GM12892 (cell line): ENCODE results near the gene PLA2G4C. TPM values are rescaled to one million over a fixed set of nuclear protein-coding genes. Genes with fewer than 3 reads are reported as not detected.
A peak's percentile ranks its signal among the peaks of the same experiment; 100 is the strongest.

Source experiments
- DNase-seq: peaks from one replicate; pipeline ENCODE4 v3.0.0; 2011; ENCODE audit not compliant: insufficient read length
- FAIRE-seq: peaks from 2 replicates; lab custom pipeline; 2011; peaks lifted over from hg19 to GRCh38; lab: Jason Lieb, UNC
- POLR2A ChIP-seq: IDR thresholded peaks from 2 replicates; pipeline ENCODE4 v1.6.1; 2011; ENCODE audit warnings: low read depth, low read length, control low read depth
- POLR2AphosphoS5 ChIP-seq: IDR thresholded peaks from 2 replicates; pipeline ENCODE4 v1.6.1; 2011; ENCODE audit warnings: low read depth, low read length, control low read depth
- TAF1 ChIP-seq: IDR thresholded peaks from 2 replicates; pipeline ENCODE4 v1.6.1; 2011; ENCODE audit warnings: low read depth, mild to moderate bottlenecking, control low read depth, low read length, borderline replicate concordance
- polyA plus RNA-seq: library from polyadenylated mRNA; unstranded; fragments of >200 nt; gene quantifications from one replicate; pipeline ENCODE4 v1.2.1, GENCODE V29; 2012; ENCODE audit warnings: missing spikeins, inconsistent platforms; ENCODE audit not compliant: missing spikeins

The PLA2G4C gene
- polyA plus RNA-seq = 22.0 TPM

GRCh38 chr19:48110350-48110966 is at the start of gene PLA2G4C:
PLA2G4C (minus strand) TSS chr19:48110817; CDS start chr19:48106529, 4,288 bp downstream.
- DNase-seq (peak; percentile 98), FAIRE-seq (peak; percentile 81)
- TF ChIP-seq TAF1 = no peak
- peak; percentile 62; the same call in 1 of the 2 replicates for TF ChIP-seq POLR2A
- TF ChIP-seq POLR2AphosphoS5 = peak; percentile 64

DNA sequence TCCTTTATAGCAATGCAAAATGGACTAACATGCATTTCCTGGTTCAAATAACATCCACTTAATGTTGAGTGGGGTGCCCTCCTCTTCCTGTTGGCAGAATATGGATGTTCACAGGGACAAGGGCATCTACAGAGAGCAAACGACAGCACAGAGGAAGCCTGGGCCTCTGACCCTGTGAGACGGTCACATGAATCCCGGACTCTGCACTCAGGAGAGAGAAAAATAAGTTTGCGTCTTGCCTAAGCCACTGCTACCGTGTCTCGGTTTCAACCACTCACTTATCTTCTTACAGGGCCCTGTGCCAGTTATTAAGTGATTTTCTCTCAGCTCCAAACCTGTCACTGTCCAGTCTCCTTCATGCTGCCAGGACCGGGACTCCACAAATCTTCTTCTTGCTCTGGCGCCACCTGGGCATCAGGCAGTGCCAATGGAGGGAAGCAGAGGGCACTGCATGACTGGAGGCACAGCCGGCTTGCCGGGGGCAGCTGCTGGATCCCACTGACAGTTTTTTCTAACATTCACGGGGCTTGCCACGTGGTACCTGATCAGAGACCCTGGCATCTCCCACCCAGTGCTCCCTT is 47.7 kb upstream of the PLA2G4C start:
- 0 out of 2 replicates have a peak, but pooled peaks have one; percentile 14 for TF ChIP-seq POLR2A
- TF ChIP-seq POLR2AphosphoS5 = no peak
- FAIRE-seq (no peak), DNase-seq (no peak)

GRCh38 chr19:48154003-48154402 is 43.4 kb upstream of the PLA2G4C start:
- FAIRE-seq = no peak
- no peak for DNase-seq
- TF ChIP-seq TAF1 (no peak), POLR2A (no peak), POLR2AphosphoS5 (no peak)

GRCh38 chr19:48152551-48152950 is 41.9 kb upstream of the PLA2G4C start:
- DNase-seq (no peak), FAIRE-seq (peak; percentile 84)
- no peak for TF ChIP-seq POLR2AphosphoS5
- no peak for TF ChIP-seq POLR2A
- no peak for TF ChIP-seq TAF1

DNA sequence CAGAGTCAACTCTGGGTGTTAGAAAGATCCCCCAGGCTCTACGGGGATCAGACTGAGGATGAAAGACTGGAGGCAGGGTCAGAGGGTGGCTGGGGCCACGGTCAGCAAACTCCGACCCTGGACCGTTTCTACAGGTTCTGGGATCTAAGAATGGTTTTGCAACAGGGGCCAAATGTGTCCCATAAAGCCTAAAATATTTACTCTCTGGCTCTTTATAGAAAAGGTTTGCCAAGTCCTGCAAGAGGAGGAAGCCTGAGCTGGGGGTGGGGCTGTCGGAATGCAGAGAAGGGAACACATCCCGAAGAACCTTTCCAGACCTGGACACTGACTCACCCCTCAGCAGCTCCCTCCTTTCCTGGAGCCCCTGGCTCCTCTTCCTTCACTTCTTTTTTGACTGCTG is 38.8 kb upstream of the PLA2G4C start:
- no peak for DNase-seq
- FAIRE-seq = no peak
- no peak for TF ChIP-seq TAF1
- no peak for TF ChIP-seq POLR2AphosphoS5
- TF ChIP-seq POLR2A = no peak

DNA sequence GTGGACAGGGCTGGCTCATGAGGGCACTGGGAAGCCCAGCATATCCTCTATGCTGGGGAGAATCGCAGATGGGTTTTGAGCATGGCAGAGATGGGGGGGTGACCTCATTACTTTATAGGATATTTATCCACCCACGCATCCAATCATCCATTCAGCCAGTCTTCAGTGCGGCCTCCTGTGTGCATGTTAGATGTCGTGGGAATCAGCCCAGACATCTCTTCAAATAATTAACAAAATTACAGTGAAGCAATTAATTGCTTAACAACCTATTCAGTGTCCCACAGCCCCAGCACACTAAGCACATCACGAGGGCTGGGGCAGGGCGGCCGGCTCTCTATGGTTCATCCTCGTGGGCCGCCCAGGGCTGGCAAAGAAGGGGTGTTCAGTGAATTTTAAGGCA is 38.0 kb upstream of the PLA2G4C start:
- TF ChIP-seq POLR2A (no peak), TAF1 (no peak), POLR2AphosphoS5 (no peak)
- FAIRE-seq (no peak), DNase-seq (no peak)

DNA sequence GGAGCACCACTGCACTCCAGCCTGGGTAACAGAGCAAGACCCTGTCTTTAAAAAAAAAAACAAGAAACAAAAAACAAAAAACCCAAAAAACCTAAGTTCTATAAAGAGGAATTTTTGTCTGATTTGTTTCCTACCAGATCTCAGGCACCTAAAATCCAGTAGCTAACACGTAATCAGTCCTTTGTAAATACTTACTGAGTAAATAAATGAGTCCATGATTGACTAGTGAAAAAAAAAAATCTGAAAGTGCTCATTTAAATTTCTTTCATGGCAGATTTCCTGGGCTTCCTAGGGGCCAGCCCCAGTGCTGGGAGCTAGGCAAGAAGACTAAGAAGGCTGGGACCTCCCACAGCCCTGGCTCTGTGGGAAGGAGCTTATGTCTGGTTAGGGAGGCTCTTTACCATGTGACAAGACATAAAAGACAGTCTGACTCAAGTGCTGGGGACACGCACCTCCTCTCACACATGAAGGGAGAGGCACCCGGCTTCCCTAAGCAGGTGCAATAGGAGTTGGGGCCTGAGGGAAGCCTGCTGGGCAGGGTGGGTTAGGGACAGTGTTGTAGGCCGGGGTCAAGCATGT is 37.1 kb upstream of the PLA2G4C start:
- FAIRE-seq (no peak), DNase-seq (no peak)
- no peak for TF ChIP-seq TAF1

- DNase-seq (no peak), FAIRE-seq (no peak)
- TF ChIP-seq TAF1 (no peak), POLR2A (no peak), POLR2AphosphoS5 (no peak)
Measured at GRCh38 chr19:48139053-48139452, 28.4 kb upstream of the PLA2G4C start.

DNA sequence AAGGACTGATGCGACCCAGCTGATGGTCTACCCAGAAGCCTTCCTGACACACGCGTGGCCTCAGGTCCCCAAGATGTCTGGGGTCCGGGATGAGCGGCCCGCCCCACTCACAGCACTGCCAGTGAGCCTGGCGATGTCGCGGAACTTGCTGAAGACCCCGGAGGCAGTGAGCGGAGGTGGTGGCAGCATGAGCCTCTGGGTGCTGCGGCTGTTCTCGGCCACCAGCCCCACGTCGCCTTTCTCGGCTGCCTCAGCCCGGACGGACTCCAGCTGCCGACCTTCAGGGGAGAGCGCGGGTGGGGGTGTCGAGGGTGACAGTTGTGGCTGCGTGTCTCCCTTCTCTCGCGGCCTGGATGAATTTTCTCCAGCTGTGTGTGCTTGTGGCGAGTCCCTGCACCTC is 26.8 kb upstream of the PLA2G4C start:
- DNase-seq (no peak), FAIRE-seq (no peak)
- TF ChIP-seq POLR2AphosphoS5 (no peak), TAF1 (no peak), POLR2A (no peak)

DNA sequence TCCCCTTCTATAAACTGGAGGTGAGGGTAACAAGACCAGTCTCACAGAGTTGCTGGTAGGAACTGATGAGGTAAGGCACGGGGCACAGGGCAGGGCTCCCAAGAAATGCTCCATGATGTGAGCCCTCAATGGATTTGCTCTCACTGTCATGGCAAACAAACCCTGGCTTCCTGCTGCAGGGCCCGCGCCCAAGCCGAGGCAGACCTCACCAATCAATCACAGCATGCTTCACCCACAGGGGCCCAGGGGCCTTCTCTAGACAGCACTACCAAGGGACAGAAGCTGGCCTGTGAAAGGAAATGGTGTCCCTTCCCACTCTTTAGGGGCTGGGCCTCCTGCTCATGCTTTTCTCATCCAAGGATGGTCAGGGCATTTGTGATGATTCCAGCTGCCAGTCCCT is 25.9 kb upstream of the PLA2G4C start:
- DNase-seq (no peak), FAIRE-seq (no peak)
- TF ChIP-seq POLR2AphosphoS5 = no peak

DNA sequence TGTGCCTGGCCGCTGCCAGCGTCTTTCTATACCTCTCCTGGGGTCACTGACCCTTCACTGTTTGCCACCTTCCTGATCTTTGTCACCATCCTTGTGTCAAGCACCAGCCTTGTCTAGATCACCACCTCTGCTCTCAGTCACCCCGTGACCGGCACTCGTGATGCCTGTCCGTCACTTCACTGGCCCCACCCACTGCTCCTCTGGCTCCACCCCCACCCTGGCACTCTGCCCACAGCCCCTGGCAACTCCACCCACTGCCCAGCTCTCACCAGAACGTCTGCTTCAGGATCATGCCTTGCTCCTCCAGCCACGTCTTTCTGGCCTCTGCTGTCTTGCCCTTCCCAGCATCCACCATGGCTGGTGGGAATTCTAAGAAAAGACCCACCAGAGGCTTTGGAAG is 24.8 kb upstream of the PLA2G4C start:
- TF ChIP-seq POLR2AphosphoS5 = no peak
- no peak for TF ChIP-seq TAF1
- TF ChIP-seq POLR2A = no peak
- DNase-seq (no peak), FAIRE-seq (no peak)

GRCh38 chr19:48133094-48133493 is 22.5 kb upstream of the PLA2G4C start:
- no peak for TF ChIP-seq TAF1
- TF ChIP-seq POLR2AphosphoS5 = no peak
- TF ChIP-seq POLR2A = no peak
- DNase-seq (no peak), FAIRE-seq (no peak)

DNA sequence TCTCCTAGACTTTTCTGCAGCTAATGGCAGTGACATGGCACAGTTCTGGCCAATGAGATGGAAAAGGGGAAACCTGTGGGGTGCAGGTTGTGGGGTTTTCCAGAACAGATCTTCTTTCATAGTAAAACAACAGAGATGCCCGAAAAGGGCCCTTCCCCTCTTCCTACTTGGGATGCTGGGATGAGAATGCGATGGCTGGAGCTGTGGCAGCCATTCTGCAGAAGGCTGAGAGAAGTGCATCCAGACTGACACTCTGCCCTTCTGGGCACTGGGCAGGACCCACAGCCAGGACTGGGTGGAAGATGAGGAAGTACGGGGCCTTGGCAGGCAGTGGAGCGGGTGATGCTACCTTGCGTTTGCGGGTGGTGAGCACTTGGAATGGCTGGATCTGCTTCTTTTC is 16.9 kb upstream of the PLA2G4C start:
- no peak for TF ChIP-seq POLR2AphosphoS5
- no peak for TF ChIP-seq POLR2A
- TF ChIP-seq TAF1 = no peak
- FAIRE-seq = no peak
- DNase-seq = no peak
